GM19023 (cell line): ENCODE measurements around the gene RB1.

Experiments used
- ATAC-seq: cut with Tn5 transposase; IDR thresholded peaks from one replicate; pipeline ENCODE4 v1.9.1; 2021; ENCODE audit warnings: mild to moderate bottlenecking, moderate library complexity; ENCODE audit not compliant: unreplicated experiment

Gene RB1

GRCh38 chr13:48303359-48304142 is at the start of gene RB1:
Gene RB1 (plus strand): TSS chr13:48303751. CDS start chr13:48303913, 162 bp downstream.
- peak; percentile 82 for ATAC-seq

- no peak for ATAC-seq
These were observed 49.7 kb upstream of the RB1 start for GRCh38 chr13:48253849-48254248.

DNA sequence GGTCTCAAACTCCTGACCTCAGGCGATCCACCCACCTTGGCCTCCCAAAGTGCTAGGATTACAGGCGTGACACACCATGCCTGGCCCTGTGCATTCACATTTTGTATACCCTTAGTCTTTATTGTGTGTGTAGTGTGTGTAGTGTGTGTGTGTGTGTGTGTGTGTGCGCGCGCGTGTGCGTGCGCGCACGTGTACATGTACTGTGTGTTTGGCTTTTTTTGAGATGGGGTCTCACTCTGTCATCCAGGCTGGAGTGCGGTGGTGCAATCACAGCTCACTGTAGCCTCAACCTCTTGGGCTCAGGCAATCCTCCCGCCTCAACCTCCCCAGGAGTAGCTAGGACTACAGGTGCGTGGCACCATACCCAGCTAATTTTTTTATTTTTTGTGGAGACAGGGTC is 48.5 kb upstream of the RB1 start:
- no peak for ATAC-seq

GRCh38 chr13:48255954-48256353 is 47.6 kb upstream of the RB1 start:
- no peak for ATAC-seq

GRCh38 chr13:48258002-48258401 is 45.5 kb upstream of the RB1 start:
- ATAC-seq = no peak

DNA sequence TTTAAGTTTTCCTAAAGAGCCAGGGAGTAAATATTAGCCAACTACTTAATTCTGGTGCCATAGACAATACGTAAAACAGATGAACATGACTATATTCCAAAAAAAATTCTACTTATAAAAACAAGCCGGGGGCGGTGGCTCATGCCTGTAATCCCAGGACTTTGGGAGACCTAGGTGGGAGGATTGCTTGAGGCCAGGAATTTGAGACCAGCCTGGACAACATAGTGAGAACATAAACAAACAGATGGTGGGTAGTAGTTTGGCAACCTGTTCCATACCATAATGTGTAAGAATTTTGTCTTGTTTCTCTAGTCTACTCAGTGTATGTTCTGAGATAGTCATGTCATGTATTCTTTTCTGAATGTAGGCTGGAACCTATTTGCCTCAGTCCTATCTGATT is 45.1 kb upstream of the RB1 start:
- ATAC-seq = no peak

- no peak for ATAC-seq
These were observed 42.6 kb upstream of the RB1 start for GRCh38 chr13:48260970-48261369.

DNA sequence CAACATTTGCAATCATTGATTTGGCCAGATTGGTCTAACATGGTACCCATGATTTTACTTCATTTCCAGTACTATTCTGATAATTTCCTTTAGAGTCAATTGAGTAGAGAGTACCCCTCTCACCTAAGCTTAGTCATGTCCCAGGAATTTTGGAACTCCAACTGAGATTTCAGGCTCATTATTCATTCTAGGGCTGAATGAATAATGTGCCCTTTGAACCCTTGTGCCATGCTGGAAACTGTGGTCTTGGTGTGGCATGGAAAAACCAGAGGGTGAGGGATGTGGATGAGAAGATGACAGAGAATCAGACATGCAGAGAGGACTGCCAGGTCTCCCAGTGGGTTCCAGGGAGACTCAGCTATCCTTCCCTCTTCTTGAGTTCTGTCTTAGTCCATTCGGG is 40.4 kb upstream of the RB1 start:
- no peak for ATAC-seq

GRCh38 chr13:48264058-48264457 is 39.5 kb upstream of the RB1 start:
- no peak for ATAC-seq

- ATAC-seq = no peak
These were observed 38.2 kb upstream of the RB1 start for GRCh38 chr13:48265217-48265815.

GRCh38 chr13:48266150-48266549 is 37.4 kb upstream of the RB1 start:
- no peak for ATAC-seq

DNA sequence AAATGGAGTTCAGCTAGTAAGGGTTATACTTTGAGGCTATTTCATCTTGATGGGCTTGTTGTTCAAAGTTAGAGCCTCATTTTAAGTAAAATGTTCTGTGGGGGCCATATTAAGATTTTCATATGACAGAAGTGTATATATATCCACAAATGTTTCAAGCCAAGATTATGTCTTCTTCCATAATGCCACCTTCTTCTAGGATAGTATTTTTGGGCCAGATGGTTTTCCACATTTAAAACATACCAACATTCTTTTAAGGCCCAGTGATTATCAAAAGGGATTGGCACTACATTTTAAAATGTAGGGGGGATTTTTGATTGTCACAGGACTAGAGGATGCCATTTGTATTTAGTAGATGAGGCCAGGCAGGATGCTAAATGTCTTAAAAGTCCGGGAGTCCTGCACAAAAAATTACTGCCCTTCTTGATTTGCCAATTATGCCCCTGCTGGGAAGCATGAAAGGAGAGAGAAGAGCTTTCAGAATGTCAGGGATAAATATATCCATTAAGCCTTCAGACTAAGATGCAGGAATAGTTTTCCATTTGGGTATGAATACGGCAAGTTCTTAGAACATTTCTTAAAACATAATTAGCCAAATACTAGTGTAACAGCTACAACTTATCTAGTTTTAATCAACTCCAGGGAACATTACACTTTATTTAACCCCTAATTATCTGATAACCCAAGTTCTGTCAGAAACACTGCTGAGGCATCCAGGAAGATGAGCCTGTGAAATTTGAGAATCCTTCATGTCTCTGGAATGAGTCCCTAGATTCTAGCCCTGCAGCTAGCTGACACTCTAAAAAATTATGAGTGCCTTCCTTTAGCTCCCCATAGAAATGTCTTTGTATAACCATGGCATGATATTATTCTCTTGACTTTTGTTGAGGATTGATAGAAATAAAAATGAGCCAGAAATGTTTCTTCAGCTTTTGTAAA is 36.6 kb upstream of the RB1 start:
- ATAC-seq = no peak

GRCh38 chr13:48268019-48268418 is 35.5 kb upstream of the RB1 start:
- no peak for ATAC-seq

DNA sequence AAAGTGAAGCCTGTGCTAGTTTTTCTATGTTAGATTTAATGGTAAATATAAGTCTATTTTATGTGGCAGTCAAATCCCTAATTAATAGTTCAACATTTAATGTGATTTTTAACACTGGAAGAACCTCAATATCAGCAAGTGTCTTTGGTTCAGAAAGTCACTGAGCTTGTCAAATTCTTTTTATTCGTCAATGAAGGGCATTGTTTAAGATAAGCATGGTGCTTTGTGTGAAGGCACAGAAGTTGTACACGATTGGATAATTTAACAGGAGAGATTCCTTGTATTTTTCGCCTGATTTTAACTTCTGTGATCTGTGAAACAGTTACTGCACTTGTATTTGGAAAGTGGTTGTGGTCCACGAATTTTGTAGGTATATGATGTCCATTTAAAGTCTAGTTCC is 30.2 kb upstream of the RB1 start:
- ATAC-seq = no peak

DNA sequence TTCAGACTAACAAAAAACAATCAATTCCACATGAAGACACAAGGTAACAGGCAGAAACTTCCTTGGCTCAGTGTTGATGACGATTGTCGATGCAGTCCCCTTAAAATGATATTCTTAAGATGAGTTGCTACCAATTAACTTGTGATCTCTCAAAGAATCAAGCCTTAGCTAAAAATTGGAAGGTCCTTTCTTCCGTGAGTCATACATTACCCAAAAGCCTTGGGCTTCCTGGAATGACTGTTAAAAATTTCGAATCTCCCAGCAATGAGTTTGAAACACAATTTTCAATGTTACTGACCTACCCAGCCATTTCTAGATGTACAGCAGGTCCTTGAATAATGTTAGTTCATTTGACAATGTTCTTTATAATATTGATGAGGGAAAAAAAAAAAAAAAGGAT is 28.0 kb upstream of the RB1 start:
- ATAC-seq = no peak

DNA sequence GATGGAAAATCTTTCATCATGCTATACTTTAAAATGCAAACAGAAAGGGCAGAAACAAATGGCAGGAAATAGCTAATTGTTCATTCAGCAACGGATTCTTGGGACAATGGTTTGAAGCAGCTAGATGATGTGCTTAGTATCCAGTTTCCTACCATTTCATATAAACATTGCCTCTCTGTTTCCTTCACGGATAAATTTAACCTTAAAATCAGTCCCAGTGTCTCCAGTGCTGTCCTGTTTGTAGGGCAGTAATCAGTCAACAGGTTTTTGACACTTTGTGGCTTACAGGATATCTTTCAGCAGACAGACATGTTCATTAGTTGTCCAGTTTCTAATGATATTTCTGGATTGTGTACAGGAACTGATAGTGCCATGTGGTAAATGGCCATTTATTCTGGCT is 24.7 kb upstream of the RB1 start:
- no peak for ATAC-seq

DNA sequence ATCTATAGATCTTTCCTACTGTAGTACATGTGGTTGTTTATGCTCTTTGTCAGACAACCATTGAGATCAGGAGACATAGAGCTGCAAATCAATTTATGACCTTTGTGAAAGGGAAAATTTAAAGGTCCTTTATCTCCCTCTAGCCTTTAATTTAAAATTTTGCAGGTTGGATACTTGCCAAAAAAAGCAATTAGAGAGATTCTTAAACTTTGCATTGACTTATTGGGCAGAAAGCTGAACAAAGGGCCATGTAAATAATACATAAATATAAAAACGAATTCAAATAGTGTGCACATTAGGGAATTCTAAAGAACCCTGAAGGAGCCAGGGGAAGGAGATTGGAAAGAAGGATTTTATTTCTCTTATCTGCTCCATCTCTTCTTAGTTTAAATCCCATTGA is 22.0 kb upstream of the RB1 start:
- ATAC-seq = no peak

DNA sequence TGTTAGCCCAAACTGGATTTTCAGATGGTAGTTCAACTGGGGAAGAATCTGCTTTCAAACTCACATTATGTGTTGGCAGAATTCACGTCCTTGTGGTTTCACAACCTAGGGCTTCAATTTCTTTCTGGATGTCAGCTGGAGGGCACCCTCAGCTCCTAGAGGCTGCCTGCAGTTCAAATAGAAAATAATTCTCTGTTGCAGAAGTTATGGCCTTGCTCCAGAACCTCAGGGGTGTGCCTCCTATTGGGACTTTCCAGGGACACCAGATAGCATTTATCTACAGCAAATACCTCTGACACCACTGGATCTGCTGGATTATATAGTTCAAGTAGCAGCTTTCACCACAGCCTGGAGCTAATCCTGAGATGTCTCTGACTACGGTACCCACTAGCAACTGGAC is 11.8 kb upstream of the RB1 start:
- no peak for ATAC-seq

DNA sequence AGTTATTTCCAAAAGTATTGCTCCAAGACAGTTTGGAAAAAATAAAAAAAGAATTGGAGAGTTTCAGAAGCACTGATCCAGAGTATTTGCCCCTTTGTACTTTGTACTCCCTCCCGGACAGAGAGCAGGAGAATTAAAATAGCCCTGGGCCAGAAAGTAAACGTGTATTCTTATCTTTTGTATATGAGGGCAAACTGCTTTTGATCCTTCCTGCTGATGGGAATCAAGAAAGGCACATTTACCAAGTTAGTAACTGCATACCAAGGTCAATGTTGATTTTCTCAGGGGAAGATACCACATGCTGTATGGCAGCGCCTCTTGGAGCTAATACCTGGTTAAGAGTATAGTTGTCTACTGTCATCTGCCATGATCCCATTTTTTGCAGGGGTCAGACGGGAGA is 10.9 kb upstream of the RB1 start:
- ATAC-seq = no peak

DNA sequence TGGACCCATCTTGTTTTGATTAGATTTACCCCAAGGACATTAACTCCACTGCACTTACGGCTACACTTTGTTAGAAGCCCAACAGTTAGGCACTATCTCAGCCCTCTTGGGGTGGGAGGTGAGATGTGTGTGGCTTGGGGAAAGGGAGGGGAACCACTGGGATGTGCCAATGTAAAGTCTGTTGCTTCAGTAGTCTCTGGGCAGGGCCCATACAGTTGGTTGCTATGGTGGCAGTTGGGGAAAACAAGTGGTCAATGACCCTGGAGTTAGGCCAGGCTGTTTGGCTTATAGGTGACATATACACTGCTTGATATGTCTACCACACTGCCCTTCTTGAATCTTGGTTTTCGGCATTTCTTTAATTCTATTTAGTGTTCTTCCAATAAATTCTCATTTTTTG is 8.9 kb upstream of the RB1 start:
- ATAC-seq = no peak

DNA sequence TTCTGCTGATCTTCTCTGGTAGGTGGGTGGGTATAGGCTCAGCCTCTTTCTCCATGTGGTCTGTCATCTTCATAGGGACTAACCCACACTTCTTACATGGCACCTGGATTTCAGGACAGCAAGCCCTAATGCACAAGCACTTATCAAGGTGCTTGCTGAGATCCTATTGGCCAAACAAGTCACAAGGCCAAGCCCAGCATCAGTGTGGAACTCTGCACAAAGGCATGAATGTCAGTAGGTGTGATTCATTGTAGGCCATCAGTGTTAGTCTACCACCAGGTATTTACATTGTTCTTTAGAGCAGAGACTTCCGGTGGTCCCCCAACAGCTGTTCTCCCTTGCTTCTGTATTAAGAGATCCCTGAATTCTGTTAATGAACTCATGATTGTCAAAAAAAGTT is 8.3 kb upstream of the RB1 start:
- ATAC-seq = no peak

- no peak for ATAC-seq
These were observed 7.0 kb upstream of the RB1 start for GRCh38 chr13:48296528-48296927.
